Liver (tissue), 9 donors: ENCODE data around the gene CTXND2. TPM values are rescaled to one million over a fixed set of nuclear protein-coding genes. Genes with fewer than 3 reads are reported as not detected.

Experiments
- DNase-seq: peaks from one replicate; pipeline ENCODE4 v3.0.0-alpha.2; 2017; ENCODE audit warnings: low spot score
- H3K27ac ChIP-seq, 2 donors: one replicate each; pipeline ENCODE4 v1.7.0; 2013; ENCODE audit warnings: inconsistent platforms in 2 of 2, low read length in 2 of 2, control low read depth in 1 of 2, low read depth in 1 of 2, mild to moderate bottlenecking in 1 of 2
- H3K27me3 ChIP-seq, 4 donors: one replicate each; pipeline versions ENCODE4 v1.6.1 to v1.7.0; 2013; ENCODE audit warnings: low read length in 3 of 4, inconsistent platforms in 1 of 4, mild to moderate bottlenecking in 1 of 4, moderate library complexity in 1 of 4; ENCODE audit not compliant: control insufficient read depth in 4 of 4, insufficient read depth in 4 of 4
- H3K36me3 ChIP-seq, 4 donors: one replicate each; pipeline versions ENCODE4 v1.6.1 to v1.7.0; 2013; ENCODE audit warnings: low read length in 3 of 4, mild to moderate bottlenecking in 3 of 4, low read depth in 1 of 4, moderate library complexity in 1 of 4; ENCODE audit not compliant: control insufficient read depth in 4 of 4, insufficient read depth in 3 of 4
- H3K4me1 ChIP-seq, 4 donors: one replicate each; pipeline versions ENCODE4 v1.6.1 to v1.7.0; 2013; ENCODE audit warnings: low read length in 3 of 4, mild to moderate bottlenecking in 3 of 4, moderate library complexity in 1 of 4; ENCODE audit not compliant: control insufficient read depth in 4 of 4, insufficient read depth in 4 of 4
- H3K4me3 ChIP-seq, 3 donors: one replicate each; pipeline versions ENCODE4 v1.6.1 to v1.7.0; 2013; ENCODE audit warnings: low read length in 3 of 3, control low read depth in 1 of 3, low read depth in 1 of 3, mild to moderate bottlenecking in 1 of 3
- H3K9ac ChIP-seq, 2 donors: one replicate each; pipeline ENCODE4 v1.7.0; 2013; ENCODE audit warnings: low read length in 2 of 2, mild to moderate bottlenecking in 2 of 2, moderate library complexity in 2 of 2, control low read depth in 1 of 2, low read depth in 1 of 2
- H3K9me3 ChIP-seq, 4 donors: one replicate each; pipeline versions ENCODE4 v1.6.1 to v1.7.0; 2013; ENCODE audit warnings: low read length in 3 of 4; ENCODE audit not compliant: control insufficient read depth in 4 of 4
- EGR1 ChIP-seq, 2 donors: IDR thresholded peaks; 2 replicates each; pipeline ENCODE4 v1.6.1; 2016 to 2018; ENCODE audit warnings: antibody characterized with exemption in 2 of 2, low read depth in 2 of 2
- FOXA1 ChIP-seq: IDR thresholded peaks from 2 replicates; pipeline ENCODE4 v1.6.1; 2016; ENCODE audit warnings: antibody characterized with exemption
- FOXA2 ChIP-seq: IDR thresholded peaks from 2 replicates; pipeline ENCODE4 v1.6.1; 2016; ENCODE audit warnings: antibody characterized with exemption
- GABPA ChIP-seq, 2 donors: IDR thresholded peaks in 1 of 2; conservative IDR thresholded peaks in 1 of 2; 2 replicates each; pipeline ENCODE4 v1.6.1; 2016; ENCODE audit warnings: antibody characterized with exemption in 2 of 2, mild to moderate bottlenecking in 1 of 2, moderate library complexity in 1 of 2
- HNF4A ChIP-seq, 2 donors: conservative IDR thresholded peaks; 2 replicates each; pipeline ENCODE4 v1.6.1; 2016; ENCODE audit warnings: antibody characterized with exemption in 2 of 2, mild to moderate bottlenecking in 2 of 2
- JUND ChIP-seq, 2 donors: IDR thresholded peaks; 2 replicates each; pipeline ENCODE4 v1.6.1; 2016; ENCODE audit warnings: antibody characterized with exemption in 2 of 2
- NR2F2 ChIP-seq: IDR thresholded peaks from 2 replicates; pipeline ENCODE4 v1.6.1; 2016; ENCODE audit warnings: antibody characterized with exemption
- RAD21 ChIP-seq, 2 donors: IDR thresholded peaks; 2 replicates each; pipeline ENCODE4 v1.6.1; 2016; ENCODE audit warnings: antibody characterized with exemption in 2 of 2, mild to moderate bottlenecking in 2 of 2
- RXRA ChIP-seq, 2 donors: IDR thresholded peaks; 2 replicates each; pipeline ENCODE4 v1.6.1; 2017 to 2018; ENCODE audit warnings: antibody characterized with exemption in 2 of 2, mild to moderate bottlenecking in 1 of 2
- TAF1 ChIP-seq: conservative IDR thresholded peaks from 2 replicates; pipeline ENCODE4 v1.6.1; 2016; ENCODE audit warnings: antibody characterized with exemption, mild to moderate bottlenecking
- YY1 ChIP-seq: IDR thresholded peaks from 2 replicates; pipeline ENCODE4 v1.6.1; 2016; ENCODE audit warnings: antibody characterized with exemption, mild to moderate bottlenecking
- ZBTB33 ChIP-seq: IDR thresholded peaks from 2 replicates; pipeline ENCODE4 v1.6.1; 2016; ENCODE audit warnings: antibody characterized with exemption
- WGBS: extraction: QIAGEN DNeasy Blood & Tissue Kit; methylation state at CpG from one replicate; pipeline ENCODE4 v1.1.7; 2013; 5-methylcytosine and 5-hydroxymethylcytosine counted together
- polyA plus RNA-seq, 2 donors: library from polyadenylated mRNA; stranded (reverse) in 1 of 2; unstranded in 1 of 2; fragments of 200-250 nt in 1 of 2; fragments of >200 nt in 1 of 2; fragmentation: Nextera tagmentation in 1 of 2; extraction: Ambion mirVana in 1 of 2; gene quantifications; one replicate each; pipeline versions ENCODE4 v1.2.1 to v1.2.3, GENCODE V29; 2013 to 2015
- total RNA-seq, 2 donors: library from RNA; depleted of rRNA; stranded (reverse); fragments of >200 nt; gene quantifications; one replicate each; pipeline ENCODE4 v1.2.3, GENCODE V29; 2014
- TF ChIP-seq, protein P1 (sequence below): IDR thresholded peaks from 2 replicates; pipeline ENCODE4 v1.6.1; 2016; ENCODE audit warnings: antibody characterized with exemption, mild to moderate bottlenecking
- TF ChIP-seq, protein P2 (sequence below): IDR thresholded peaks from 2 replicates; pipeline ENCODE4 v1.6.1; 2016; ENCODE audit warnings: antibody characterized with exemption
- TF ChIP-seq, protein P3 (sequence below): fragments of 150-350 bp; IDR thresholded peaks from 2 replicates; pipeline ENCODE4 v1.5.1; 2017; ENCODE audit warnings: improper control_type of control experiment, low read depth, low read length; ENCODE audit not compliant: missing input control
- TF ChIP-seq, protein P4 (sequence below): IDR thresholded peaks from 2 replicates; pipeline ENCODE4 v1.6.1; 2016; ENCODE audit warnings: antibody characterized with exemption
- donor health status: healthy.
- donor health status: healthy.
- donor health status: healthy.
- donor health status: healthy.
- donor health status: healthy.

CTXND2 gene
- total and polyA plus RNA-seq, 4 donors: not detected

- no peak overlapping the region for H3K27ac ChIP-seq
- no peak for TF ChIP-seq RXRA (IDR thresholded peaks at IDR 0.05)
- no peak for TF ChIP-seq EGR1 (IDR thresholded peaks at IDR 0.05; ENCODE audit: low read depth in 2 of 2)
- no peak for TF ChIP-seq TAF1
- TF ChIP-seq HNF4A (conservative IDR thresholded peaks at IDR 0.05): no peak
- TF ChIP-seq RAD21 (IDR thresholded peaks at IDR 0.05): no peak
- TF ChIP-seq, protein P1, sequence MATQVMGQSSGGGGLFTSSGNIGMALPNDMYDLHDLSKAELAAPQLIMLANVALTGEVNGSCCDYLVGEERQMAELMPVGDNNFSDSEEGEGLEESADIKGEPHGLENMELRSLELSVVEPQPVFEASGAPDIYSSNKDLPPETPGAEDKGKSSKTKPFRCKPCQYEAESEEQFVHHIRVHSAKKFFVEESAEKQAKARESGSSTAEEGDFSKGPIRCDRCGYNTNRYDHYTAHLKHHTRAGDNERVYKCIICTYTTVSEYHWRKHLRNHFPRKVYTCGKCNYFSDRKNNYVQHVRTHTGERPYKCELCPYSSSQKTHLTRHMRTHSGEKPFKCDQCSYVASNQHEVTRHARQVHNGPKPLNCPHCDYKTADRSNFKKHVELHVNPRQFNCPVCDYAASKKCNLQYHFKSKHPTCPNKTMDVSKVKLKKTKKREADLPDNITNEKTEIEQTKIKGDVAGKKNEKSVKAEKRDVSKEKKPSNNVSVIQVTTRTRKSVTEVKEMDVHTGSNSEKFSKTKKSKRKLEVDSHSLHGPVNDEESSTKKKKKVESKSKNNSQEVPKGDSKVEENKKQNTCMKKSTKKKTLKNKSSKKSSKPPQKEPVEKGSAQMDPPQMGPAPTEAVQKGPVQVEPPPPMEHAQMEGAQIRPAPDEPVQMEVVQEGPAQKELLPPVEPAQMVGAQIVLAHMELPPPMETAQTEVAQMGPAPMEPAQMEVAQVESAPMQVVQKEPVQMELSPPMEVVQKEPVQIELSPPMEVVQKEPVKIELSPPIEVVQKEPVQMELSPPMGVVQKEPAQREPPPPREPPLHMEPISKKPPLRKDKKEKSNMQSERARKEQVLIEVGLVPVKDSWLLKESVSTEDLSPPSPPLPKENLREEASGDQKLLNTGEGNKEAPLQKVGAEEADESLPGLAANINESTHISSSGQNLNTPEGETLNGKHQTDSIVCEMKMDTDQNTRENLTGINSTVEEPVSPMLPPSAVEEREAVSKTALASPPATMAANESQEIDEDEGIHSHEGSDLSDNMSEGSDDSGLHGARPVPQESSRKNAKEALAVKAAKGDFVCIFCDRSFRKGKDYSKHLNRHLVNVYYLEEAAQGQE: no peak
- TF ChIP-seq YY1: no peak
- no peak for TF ChIP-seq FOXA2
- TF ChIP-seq, protein P2, sequence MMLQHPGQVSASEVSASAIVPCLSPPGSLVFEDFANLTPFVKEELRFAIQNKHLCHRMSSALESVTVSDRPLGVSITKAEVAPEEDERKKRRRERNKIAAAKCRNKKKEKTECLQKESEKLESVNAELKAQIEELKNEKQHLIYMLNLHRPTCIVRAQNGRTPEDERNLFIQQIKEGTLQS: no peak
- TF ChIP-seq ZBTB33: no peak
- TF ChIP-seq JUND (IDR thresholded peaks at IDR 0.05): no peak
- TF ChIP-seq, protein P3, sequence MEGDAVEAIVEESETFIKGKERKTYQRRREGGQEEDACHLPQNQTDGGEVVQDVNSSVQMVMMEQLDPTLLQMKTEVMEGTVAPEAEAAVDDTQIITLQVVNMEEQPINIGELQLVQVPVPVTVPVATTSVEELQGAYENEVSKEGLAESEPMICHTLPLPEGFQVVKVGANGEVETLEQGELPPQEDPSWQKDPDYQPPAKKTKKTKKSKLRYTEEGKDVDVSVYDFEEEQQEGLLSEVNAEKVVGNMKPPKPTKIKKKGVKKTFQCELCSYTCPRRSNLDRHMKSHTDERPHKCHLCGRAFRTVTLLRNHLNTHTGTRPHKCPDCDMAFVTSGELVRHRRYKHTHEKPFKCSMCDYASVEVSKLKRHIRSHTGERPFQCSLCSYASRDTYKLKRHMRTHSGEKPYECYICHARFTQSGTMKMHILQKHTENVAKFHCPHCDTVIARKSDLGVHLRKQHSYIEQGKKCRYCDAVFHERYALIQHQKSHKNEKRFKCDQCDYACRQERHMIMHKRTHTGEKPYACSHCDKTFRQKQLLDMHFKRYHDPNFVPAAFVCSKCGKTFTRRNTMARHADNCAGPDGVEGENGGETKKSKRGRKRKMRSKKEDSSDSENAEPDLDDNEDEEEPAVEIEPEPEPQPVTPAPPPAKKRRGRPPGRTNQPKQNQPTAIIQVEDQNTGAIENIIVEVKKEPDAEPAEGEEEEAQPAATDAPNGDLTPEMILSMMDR: no peak
- no peak for TF ChIP-seq FOXA1
- no peak for TF ChIP-seq NR2F2
- DNase-seq: no peak
- WGBS: 87% methylated on average over 1 of the region's 1 CpG
- H3K9me3 ChIP-seq: no peaks in the 10 kb centered on the region
- no peaks in the 10 kb centered on the region for H3K4me1 ChIP-seq
- H3K27me3 ChIP-seq: no peaks in the 10 kb centered on the region
- H3K9ac ChIP-seq: no peak overlapping the region
- no peak overlapping the region for H3K4me3 ChIP-seq
- no peaks in the 10 kb centered on the region for H3K36me3 ChIP-seq
Measured at GRCh38 chr1:150902751-150903150, 15.8 kb downstream of the CTXND2 start.

DNA sequence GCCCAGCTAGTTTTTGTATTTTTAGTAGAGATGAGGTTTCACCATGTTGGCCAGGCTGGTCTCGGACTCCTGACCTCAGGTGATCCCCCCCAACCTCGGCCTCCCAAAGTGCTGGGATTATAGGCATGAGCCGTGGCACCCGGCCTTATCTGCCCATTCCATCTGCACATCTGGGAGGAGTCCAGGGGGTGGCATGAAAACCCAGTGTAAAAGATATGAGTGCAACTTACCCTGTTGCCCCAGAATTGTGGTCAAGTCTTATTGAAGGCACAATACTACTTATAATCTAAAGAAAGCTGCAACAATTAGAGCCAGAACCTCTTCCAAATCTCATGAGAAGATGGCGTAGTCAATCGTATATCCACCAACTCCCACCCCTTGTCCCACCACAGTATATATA lies 18.4 kb downstream of the CTXND2 start:
- H3K4me1 ChIP-seq: no peaks in the 10 kb centered on the region
- H3K9me3 ChIP-seq: no peaks in the 10 kb centered on the region
- 93% methylated on average over 6 of the region's 6 CpGs for WGBS
- DNase-seq: no peak
- H3K27ac ChIP-seq: no peak overlapping the region
- no peaks in the 10 kb centered on the region for H3K36me3 ChIP-seq
- H3K4me3 ChIP-seq: no peak overlapping the region
- no peaks in the 10 kb centered on the region for H3K27me3 ChIP-seq
- H3K9ac ChIP-seq: no peak overlapping the region
- TF ChIP-seq ZBTB33 (no peak), HNF4A (conservative IDR thresholded peaks at IDR 0.05) (no peak), RAD21 (IDR thresholded peaks at IDR 0.05) (no peak), GABPA (IDR thresholded peaks at IDR 0.05 in 1 of 2, conservative IDR thresholded peaks at IDR 0.05 in 1 of 2) (no peak), FOXA1 (no peak), NR2F2 (no peak), YY1 (no peak)
- TF ChIP-seq, protein P4, sequence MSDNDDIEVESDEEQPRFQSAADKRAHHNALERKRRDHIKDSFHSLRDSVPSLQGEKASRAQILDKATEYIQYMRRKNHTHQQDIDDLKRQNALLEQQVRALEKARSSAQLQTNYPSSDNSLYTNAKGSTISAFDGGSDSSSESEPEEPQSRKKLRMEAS: no peak
- TF ChIP-seq, protein P2: no peak
- TF ChIP-seq, protein P1: no peak
